HG02938 (cell line): ENCODE measurements around the gene RGL4.
"Not testable (repeated sequence)": the region's sequence is repeated elsewhere in the genome, so short reads cannot be mapped to it uniquely, and the experiment has no call there.

Experiments used
- ATAC-seq: cut with Tn5 transposase; IDR thresholded peaks from one replicate; pipeline ENCODE4 v1.9.1; 2021; ENCODE audit warnings: mild to moderate bottlenecking, moderate library complexity; ENCODE audit not compliant: unreplicated experiment

RGL4 gene

DNA sequence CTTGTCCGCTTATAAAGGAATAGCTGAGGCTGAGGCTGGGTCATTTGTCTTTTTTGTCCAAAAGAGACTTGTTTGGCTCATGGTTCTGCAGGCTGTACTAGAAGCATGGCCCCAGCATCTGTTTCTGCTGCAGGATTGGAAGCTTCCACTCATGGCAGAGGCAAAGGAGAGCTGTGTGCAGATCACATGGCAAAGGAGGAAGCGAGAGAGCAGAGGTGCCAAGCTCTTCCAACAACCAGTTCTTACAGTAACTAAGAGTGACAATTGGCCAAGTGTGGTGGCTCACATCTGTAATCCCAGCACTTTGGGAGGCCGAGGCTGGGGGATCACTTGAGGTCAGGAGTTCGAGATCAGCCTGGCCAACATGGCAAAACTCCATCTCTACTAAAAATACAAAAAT is 37.3 kb downstream of the RGL4 start:
- ATAC-seq: not testable (repeated sequence)

DNA sequence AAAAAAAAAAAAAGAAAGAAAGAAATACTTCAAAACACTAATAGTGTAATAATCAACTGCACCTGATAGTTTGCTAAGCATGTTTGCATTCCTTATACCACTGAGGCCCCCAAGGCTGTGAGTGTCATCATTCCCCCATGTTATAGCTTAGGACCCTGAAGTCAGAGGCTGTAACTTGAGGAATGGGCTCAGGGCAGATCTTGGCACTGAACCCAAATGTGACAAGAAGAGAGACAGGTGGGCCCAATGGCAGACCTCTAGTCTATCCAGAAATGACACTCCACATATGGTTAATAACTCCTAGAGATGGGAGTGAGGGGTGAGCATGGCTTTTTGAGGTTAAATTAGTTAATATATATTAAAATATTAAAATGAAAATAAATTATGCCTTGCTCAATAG is 46.9 kb downstream of the RGL4 start:
- no peak for ATAC-seq

- no peak for ATAC-seq
Observed at GRCh38 chr22:23742505-23743264, 51.9 kb downstream of the RGL4 start.

GRCh38 chr22:23743303-23743705 is 52.5 kb downstream of the RGL4 start:
- no peak for ATAC-seq

GRCh38 chr22:23744001-23744400 is 53.2 kb downstream of the RGL4 start:
- no peak for ATAC-seq

GRCh38 chr22:23744485-23744884 is 53.7 kb downstream of the RGL4 start:
- ATAC-seq: no peak

GRCh38 chr22:23745791-23746190 is 55.0 kb downstream of the RGL4 start:
- ATAC-seq: no peak
